Mesodermal cell (in vitro differentiated cells): Measurements from ENCODE around the gene NTN3.
A peak's percentile ranks its signal among the peaks of the same experiment; 100 is the strongest.

Experiments used
- H3K27ac ChIP-seq: 2 replicates; pipeline ENCODE4 v1.7.0; 2013; ENCODE audit warnings: mild to moderate bottlenecking, low read depth, low read length, moderate library complexity; ENCODE audit not compliant: severe bottlenecking
- H3K36me3 ChIP-seq: 2 replicates; pipeline ENCODE4 v1.7.1; 2013; ENCODE audit warnings: mild to moderate bottlenecking, low read length, moderate library complexity; ENCODE audit not compliant: control insufficient read depth, insufficient read depth
- H3K4me1 ChIP-seq: one replicate; pipeline ENCODE4 v1.7.1; 2013; ENCODE audit warnings: mild to moderate bottlenecking, low read length; ENCODE audit not compliant: insufficient read depth, control insufficient read depth, poor library complexity, severe bottlenecking
- H3K4me3 ChIP-seq: 2 replicates; pipeline ENCODE4 v1.7.0; 2013; ENCODE audit warnings: low read length, control low read depth, mild to moderate bottlenecking; ENCODE audit not compliant: insufficient read depth, poor library complexity, severe bottlenecking; ENCODE audit errors: extremely low read depth
- H3K9me3 ChIP-seq: 2 replicates; pipeline ENCODE4 v1.7.1; 2013; ENCODE audit warnings: mild to moderate bottlenecking, low read length, moderate library complexity; ENCODE audit not compliant: control insufficient read depth
- WGBS, 2 experiments: methylation state at CpG; one replicate each; pipeline ENCODE4 v1.1.5; 2013; ENCODE audit warnings: missing lambda C conversion rate in 2 of 2; ENCODE audit not compliant: insufficient coverage in 2 of 2; 5-methylcytosine and 5-hydroxymethylcytosine counted together

The NTN3 gene

GRCh38 chr16:2507665-2508064 is 36.6 kb downstream of the NTN3 start:
- Histone ChIP-seq H3K9me3 (no peaks in the 10 kb centered on the region), H3K27ac (no peak overlapping the region), H3K4me3 (no peak overlapping the region), H3K36me3 (no peaks in the 10 kb centered on the region), H3K4me1 (peaks cover 7% of the 10 kb centered on the region)
- WGBS, 2 experiments, result 94 to 97% methylated on average over 11 of the region's 11 CpGs

GRCh38 chr16:2508722-2509400 is 37.8 kb downstream of the NTN3 start:
- peaks cover 7% of the 10 kb centered on the region for H3K4me1 ChIP-seq
- H3K27ac ChIP-seq, result no peak overlapping the region
- 87 to 92% methylated on average over 18 of the region's 18 CpGs for WGBS, 2 experiments
- H3K9me3 ChIP-seq, result no peaks in the 10 kb centered on the region
- H3K36me3 ChIP-seq, result no peaks in the 10 kb centered on the region
- no peak overlapping the region for H3K4me3 ChIP-seq

- H3K27ac ChIP-seq, result no peak overlapping the region
- no peak overlapping the region for H3K4me3 ChIP-seq
- H3K36me3 ChIP-seq, result peaks cover 3% of the 10 kb centered on the region
- no peaks in the 10 kb centered on the region for H3K9me3 ChIP-seq
- WGBS, 2 experiments, result 58 to 72% methylated on average over 13 to 23 of the region's 24 CpGs
- H3K4me1 ChIP-seq, result peaks cover 18% of the 10 kb centered on the region
Measured at GRCh38 chr16:2511128-2511800, 40.2 kb downstream of the NTN3 start.

GRCh38 chr16:2511996-2512734 is 41.1 kb downstream of the NTN3 start:
- Histone ChIP-seq H3K4me1 (peaks cover 27% of the 10 kb centered on the region), H3K36me3 (peaks cover 3% of the 10 kb centered on the region), H3K9me3 (no peaks in the 10 kb centered on the region), H3K4me3 (no peak overlapping the region), H3K27ac (no peak overlapping the region)
- WGBS, 2 experiments, result 88 to 94% methylated on average over 12 to 17 of the region's 17 CpGs

GRCh38 chr16:2512735-2513404 is 41.8 kb downstream of the NTN3 start:
- H3K4me1 ChIP-seq, result peaks cover 30% of the 10 kb centered on the region
- H3K4me3 ChIP-seq, result peak overlapping the region; percentile 82
- peaks cover 3% of the 10 kb centered on the region for H3K36me3 ChIP-seq
- WGBS, 2 experiments, result 46 to 55% methylated on average over 11 to 15 of the region's 15 CpGs
- H3K27ac ChIP-seq, result peak overlapping the region; percentile 97
- H3K9me3 ChIP-seq, result no peaks in the 10 kb centered on the region

- no peaks in the 10 kb centered on the region for H3K9me3 ChIP-seq
- H3K27ac ChIP-seq, result peak within 1 kb of the TSS; percentile 97
- WGBS, 2 experiments, result 1 to 2% methylated on average over 78 to 92 of the region's 122 CpGs
- H3K36me3 ChIP-seq, result peaks cover 9% of the 10 kb centered on the region
- H3K4me3 ChIP-seq, result peak within 1 kb of the TSS; percentile 82
- H3K4me1 ChIP-seq, result peaks cover 35% of the 10 kb centered on the region
Measured at GRCh38 chr16:2513405-2514332, 42.6 kb downstream of the NTN3 start, which contains the start of gene ATP6V0C. ATP6V0C (plus strand) TSS chr16:2513952; CDS start chr16:2514104, 152 bp downstream.

- no peaks in the 10 kb centered on the region for H3K9me3 ChIP-seq
- peak overlapping the region; percentile 82 for H3K4me3 ChIP-seq
- peaks cover 15% of the 10 kb centered on the region for H3K36me3 ChIP-seq
- WGBS, 2 experiments, result 3 to 4% methylated on average over 23 to 42 of the region's 63 CpGs
- H3K4me1 ChIP-seq, result peaks cover 39% of the 10 kb centered on the region
- peak overlapping the region; percentile 97 for H3K27ac ChIP-seq
Measured at GRCh38 chr16:2514333-2515179, 43.5 kb downstream of the NTN3 start.

GRCh38 chr16:2515180-2515851 is 44.2 kb downstream of the NTN3 start:
- Histone ChIP-seq H3K9me3 (no peaks in the 10 kb centered on the region), H3K4me3 (peak overlapping the region; percentile 82), H3K27ac (peak overlapping the region; percentile 62), H3K4me1 (peaks cover 39% of the 10 kb centered on the region), H3K36me3 (peaks cover 15% of the 10 kb centered on the region)
- 72 to 75% methylated on average over 6 to 8 of the region's 14 CpGs for WGBS, 2 experiments
